WTC11 (cell line): ENCODE results near the gene TMEM231.

Experiments
- CTCF ChIP-seq: fragments of 200-600 bp; IDR thresholded peaks from 2 replicates; pipeline ENCODE4 v1.8.0; 2022; ENCODE audit warnings: antibody characterized with exemption
- JUN ChIP-seq: sonication (generic); formaldehyde crosslinking; IDR thresholded peaks from 2 replicates; pipeline ENCODE4 v1.8.0; 2023; ENCODE audit warnings: mild to moderate bottlenecking, missing genetic modification reagents
- MXD4 ChIP-seq: fragments of 250-450 bp; sonication (Bioruptor Pico); IDR thresholded peaks from 2 replicates; pipeline ENCODE4 v1.8.0; 2021; ENCODE audit warnings: mild to moderate bottlenecking, moderate library complexity, borderline replicate concordance
- MYBL2 ChIP-seq: sonication (generic); formaldehyde crosslinking; IDR thresholded peaks from 2 replicates; pipeline ENCODE4 v1.8.1; 2023; ENCODE audit warnings: mild to moderate bottlenecking, moderate library complexity, missing genetic modification reagents
- TEAD4 ChIP-seq: sonication (generic); formaldehyde crosslinking; IDR thresholded peaks from 2 replicates; pipeline ENCODE4 v1.8.0; 2022; ENCODE audit warnings: mild to moderate bottlenecking, missing genetic modification reagents
- TF ChIP-seq, protein P1 (sequence below): fragments of 250-450 bp; sonication (Bioruptor Pico); IDR thresholded peaks from 2 replicates; pipeline ENCODE4 v1.9.0; 2021; ENCODE audit warnings: mild to moderate bottlenecking
- TF ChIP-seq, protein P2 (sequence below): sonication (generic); formaldehyde crosslinking; IDR thresholded peaks from 2 replicates; pipeline ENCODE4 v1.8.0; 2022; ENCODE audit warnings: mild to moderate bottlenecking, missing genetic modification reagents

DNA sequence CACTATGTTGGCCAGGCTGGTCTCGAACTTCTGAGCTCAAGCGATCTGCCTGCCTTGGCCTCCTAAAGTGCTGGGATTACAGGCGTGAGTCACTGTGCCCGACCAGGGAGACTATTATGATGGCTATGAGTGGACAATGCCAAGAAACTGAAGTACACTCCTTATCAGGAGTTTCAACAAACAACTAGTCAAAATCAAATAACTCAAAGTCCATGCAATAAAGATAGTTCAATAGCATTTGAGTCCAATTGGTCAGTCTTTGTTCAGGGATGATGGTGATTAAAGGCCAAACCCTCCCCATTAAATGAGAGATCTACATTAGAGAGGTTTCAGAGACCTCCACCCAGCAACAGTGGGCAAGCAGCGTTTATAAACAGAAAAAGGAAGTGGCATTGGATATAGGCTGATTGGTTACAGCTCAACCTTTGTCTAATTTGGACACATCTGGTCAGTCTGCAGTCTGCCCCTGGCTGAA is 28.2 kb downstream of the TMEM231 start:
- TF ChIP-seq TEAD4 (CRISPR knock-in tag) = no peak
- TF ChIP-seq, protein P1, sequence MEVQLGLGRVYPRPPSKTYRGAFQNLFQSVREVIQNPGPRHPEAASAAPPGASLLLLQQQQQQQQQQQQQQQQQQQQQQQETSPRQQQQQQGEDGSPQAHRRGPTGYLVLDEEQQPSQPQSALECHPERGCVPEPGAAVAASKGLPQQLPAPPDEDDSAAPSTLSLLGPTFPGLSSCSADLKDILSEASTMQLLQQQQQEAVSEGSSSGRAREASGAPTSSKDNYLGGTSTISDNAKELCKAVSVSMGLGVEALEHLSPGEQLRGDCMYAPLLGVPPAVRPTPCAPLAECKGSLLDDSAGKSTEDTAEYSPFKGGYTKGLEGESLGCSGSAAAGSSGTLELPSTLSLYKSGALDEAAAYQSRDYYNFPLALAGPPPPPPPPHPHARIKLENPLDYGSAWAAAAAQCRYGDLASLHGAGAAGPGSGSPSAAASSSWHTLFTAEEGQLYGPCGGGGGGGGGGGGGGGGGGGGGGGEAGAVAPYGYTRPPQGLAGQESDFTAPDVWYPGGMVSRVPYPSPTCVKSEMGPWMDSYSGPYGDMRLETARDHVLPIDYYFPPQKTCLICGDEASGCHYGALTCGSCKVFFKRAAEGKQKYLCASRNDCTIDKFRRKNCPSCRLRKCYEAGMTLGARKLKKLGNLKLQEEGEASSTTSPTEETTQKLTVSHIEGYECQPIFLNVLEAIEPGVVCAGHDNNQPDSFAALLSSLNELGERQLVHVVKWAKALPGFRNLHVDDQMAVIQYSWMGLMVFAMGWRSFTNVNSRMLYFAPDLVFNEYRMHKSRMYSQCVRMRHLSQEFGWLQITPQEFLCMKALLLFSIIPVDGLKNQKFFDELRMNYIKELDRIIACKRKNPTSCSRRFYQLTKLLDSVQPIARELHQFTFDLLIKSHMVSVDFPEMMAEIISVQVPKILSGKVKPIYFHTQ (CRISPR knock-in tag) = no peak
- TF ChIP-seq MYBL2 (CRISPR knock-in tag) = no peak
- TF ChIP-seq MXD4 (CRISPR knock-in tag) = no peak
- TF ChIP-seq CTCF = no peak
- no peak for TF ChIP-seq JUN
- TF ChIP-seq, protein P2, sequence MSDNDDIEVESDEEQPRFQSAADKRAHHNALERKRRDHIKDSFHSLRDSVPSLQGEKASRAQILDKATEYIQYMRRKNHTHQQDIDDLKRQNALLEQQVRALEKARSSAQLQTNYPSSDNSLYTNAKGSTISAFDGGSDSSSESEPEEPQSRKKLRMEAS (CRISPR knock-in tag) = no peak
